ENCODE data around the gene CLEC16A.

- TF ChIP-seq, protein P1, sequence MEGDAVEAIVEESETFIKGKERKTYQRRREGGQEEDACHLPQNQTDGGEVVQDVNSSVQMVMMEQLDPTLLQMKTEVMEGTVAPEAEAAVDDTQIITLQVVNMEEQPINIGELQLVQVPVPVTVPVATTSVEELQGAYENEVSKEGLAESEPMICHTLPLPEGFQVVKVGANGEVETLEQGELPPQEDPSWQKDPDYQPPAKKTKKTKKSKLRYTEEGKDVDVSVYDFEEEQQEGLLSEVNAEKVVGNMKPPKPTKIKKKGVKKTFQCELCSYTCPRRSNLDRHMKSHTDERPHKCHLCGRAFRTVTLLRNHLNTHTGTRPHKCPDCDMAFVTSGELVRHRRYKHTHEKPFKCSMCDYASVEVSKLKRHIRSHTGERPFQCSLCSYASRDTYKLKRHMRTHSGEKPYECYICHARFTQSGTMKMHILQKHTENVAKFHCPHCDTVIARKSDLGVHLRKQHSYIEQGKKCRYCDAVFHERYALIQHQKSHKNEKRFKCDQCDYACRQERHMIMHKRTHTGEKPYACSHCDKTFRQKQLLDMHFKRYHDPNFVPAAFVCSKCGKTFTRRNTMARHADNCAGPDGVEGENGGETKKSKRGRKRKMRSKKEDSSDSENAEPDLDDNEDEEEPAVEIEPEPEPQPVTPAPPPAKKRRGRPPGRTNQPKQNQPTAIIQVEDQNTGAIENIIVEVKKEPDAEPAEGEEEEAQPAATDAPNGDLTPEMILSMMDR (IDR thresholded peaks at IDR 0.05 in 2 of 3, conservative IDR thresholded peaks at IDR 0.05 in 1 of 3; ENCODE audit: insufficient read depth in 2 of 3, low read depth in 1 of 3, low read length in 3 of 3), result no peak
- TF ChIP-seq SAP30 (IDR thresholded peaks at IDR 0.05; ENCODE audit: borderline replicate concordance, insufficient read depth, low read depth, low read length, poor library complexity, severe bottlenecking), result no peak
Observed at GRCh38 chr16:11129378-11129781, 185.0 kb downstream of the CLEC16A start.

Data from K562 (cell line).